HEK293 (cell line): ENCODE measurements around the gene C1orf74.

Source experiments
- CTCF ChIA-PET: fragments of 350-600 bp; formaldehyde crosslinking; extraction: SDS; loops from one replicate; lab custom pipeline; 2021; ENCODE audit warnings: antibody characterized with exemption; lab: Yijun Ruan, JAX
- POLR2A ChIA-PET: fragments of 300-600 bp; formaldehyde crosslinking; extraction: SDS; loops from one replicate; lab custom pipeline; 2020; ENCODE audit warnings: antibody characterized with exemption, inconsistent platforms; lab: Yijun Ruan, JAX
- H3K27ac ChIP-seq: fragments of 200-500 bp; sonication (Bioruptor generic); 2 replicates; pipeline ENCODE4 v1.5.1; 2014; ENCODE audit warnings: low read depth, low read length, control low read depth, inconsistent platforms; ENCODE audit errors: extremely low read depth
- H3K36me3 ChIP-seq, 2 experiments: fragments of 200-500 bp in 1 of 2; sonication (Bioruptor generic) in 1 of 2; 1 replicate in 1 of 2; 2 replicates in 1 of 2; pipeline ENCODE4 v1.5.1; 2014 to 2017; ENCODE audit warnings: inconsistent platforms in 2 of 2, low read length in 2 of 2; ENCODE audit not compliant: control insufficient read depth in 2 of 2, insufficient read depth in 1 of 2
- H3K4me1 ChIP-seq: fragments of 200-500 bp; sonication (Bioruptor generic); 2 replicates; pipeline ENCODE4 v1.5.1; 2014; ENCODE audit warnings: mild to moderate bottlenecking, low read length, inconsistent platforms; ENCODE audit not compliant: control insufficient read depth, insufficient read depth
- H3K4me3 ChIP-seq: 2 replicates; pipeline ENCODE4 v1.5.1; 2011; ENCODE audit warnings: low read depth, mild to moderate bottlenecking, control low read depth, low read length, moderate library complexity
- H3K9me3 ChIP-seq: fragments of 200-500 bp; sonication (Bioruptor generic); 2 replicates; pipeline ENCODE4 v1.5.1; 2014; ENCODE audit warnings: low read depth, low read length, inconsistent platforms; ENCODE audit not compliant: control insufficient read depth, insufficient read depth
- FEZF1 ChIP-seq: fragments of 450-650 bp; formaldehyde crosslinking; IDR thresholded peaks from 2 replicates; pipeline ENCODE4 v1.5.1; 2016; ENCODE audit warnings: missing biosample characterization, missing genetic modification characterization
- HOXD13 ChIP-seq: sonication (generic); formaldehyde crosslinking; IDR thresholded peaks from 2 replicates; pipeline ENCODE4 v1.8.0; 2022; ENCODE audit warnings: missing genetic modification reagents, borderline replicate concordance
- KLF17 ChIP-seq: fragments of 450-650 bp; formaldehyde crosslinking; IDR thresholded peaks from 2 replicates; pipeline ENCODE4 v1.5.1; 2016; ENCODE audit warnings: missing biosample characterization, missing genetic modification characterization
- TCF7L2 ChIP-seq: IDR thresholded peaks from 2 replicates; pipeline ENCODE4 v1.6.1; 2011; ENCODE audit warnings: low read depth, mild to moderate bottlenecking, inconsistent platforms, low read length, moderate library complexity, borderline replicate concordance
- WT1 ChIP-seq: fragments of 450-650 bp; formaldehyde crosslinking; IDR thresholded peaks from 2 replicates; pipeline ENCODE4 v1.5.1; 2016; ENCODE audit warnings: missing biosample characterization, missing genetic modification characterization
- ZFHX2 ChIP-seq: fragments of 450-650 bp; formaldehyde crosslinking; conservative IDR thresholded peaks from 2 replicates; pipeline ENCODE4 v1.5.1; 2016; ENCODE audit warnings: missing biosample characterization, missing genetic modification characterization
- ZFP37 ChIP-seq: fragments of 450-650 bp; formaldehyde crosslinking; IDR thresholded peaks from 2 replicates; pipeline ENCODE4 v1.5.1; 2016; ENCODE audit warnings: missing biosample characterization, missing genetic modification characterization
- ZNF10 ChIP-seq: fragments of 450-650 bp; formaldehyde crosslinking; IDR thresholded peaks from 2 replicates; pipeline ENCODE4 v1.5.1; 2017; ENCODE audit warnings: missing biosample characterization, missing genetic modification characterization
- ZNF140 ChIP-seq: fragments of 450-650 bp; formaldehyde crosslinking; IDR thresholded peaks from 2 replicates; pipeline ENCODE4 v1.5.1; 2016; ENCODE audit warnings: missing biosample characterization, missing genetic modification characterization
- ZNF157 ChIP-seq: fragments of 450-650 bp; formaldehyde crosslinking; IDR thresholded peaks from 2 replicates; pipeline ENCODE4 v1.5.1; 2016; ENCODE audit warnings: missing biosample characterization, missing genetic modification characterization
- ZNF18 ChIP-seq: fragments of 450-650 bp; formaldehyde crosslinking; IDR thresholded peaks from 2 replicates; pipeline ENCODE4 v1.5.1; 2016; ENCODE audit warnings: missing biosample characterization, missing genetic modification characterization
- ZNF292 ChIP-seq: fragments of 450-650 bp; formaldehyde crosslinking; IDR thresholded peaks from 2 replicates; pipeline ENCODE4 v1.5.1; 2016; ENCODE audit warnings: low read depth, missing biosample characterization, missing genetic modification characterization, borderline replicate concordance
- ZNF37A ChIP-seq: fragments of 450-650 bp; IDR thresholded peaks from 2 replicates; pipeline ENCODE4 v1.5.1; 2018; ENCODE audit warnings: missing biosample characterization, missing genetic modification characterization
- ZNF391 ChIP-seq: fragments of 450-650 bp; formaldehyde crosslinking; IDR thresholded peaks from 2 replicates; pipeline ENCODE4 v1.5.1; 2016; ENCODE audit warnings: low read depth, missing biosample characterization, missing genetic modification characterization, borderline replicate concordance
- ZNF394 ChIP-seq: fragments of 450-650 bp; formaldehyde crosslinking; IDR thresholded peaks from 2 replicates; pipeline ENCODE4 v1.5.1; 2016; ENCODE audit warnings: missing biosample characterization, missing genetic modification characterization, mild to moderate bottlenecking, moderate library complexity, borderline replicate concordance
- ZNF560 ChIP-seq: fragments of 450-650 bp; formaldehyde crosslinking; IDR thresholded peaks from 2 replicates; pipeline ENCODE4 v1.5.1; 2017; ENCODE audit warnings: missing biosample characterization, missing genetic modification characterization, borderline replicate concordance
- ZNF596 ChIP-seq: fragments of 450-650 bp; IDR thresholded peaks from 2 replicates; pipeline ENCODE4 v1.5.0; 2018; ENCODE audit warnings: missing biosample characterization, mild to moderate bottlenecking, missing genetic modification characterization, moderate library complexity
- ZNF639 ChIP-seq: fragments of 450-650 bp; formaldehyde crosslinking; IDR thresholded peaks from 2 replicates; pipeline ENCODE4 v1.5.1; 2016; ENCODE audit warnings: missing biosample characterization, missing genetic modification characterization
- ZNF645 ChIP-seq: fragments of 450-650 bp; formaldehyde crosslinking; IDR thresholded peaks from 2 replicates; pipeline ENCODE4; 2016; ENCODE audit warnings: missing biosample characterization, missing genetic modification characterization
- ZNF747 ChIP-seq: fragments of 450-650 bp; formaldehyde crosslinking; IDR thresholded peaks from 2 replicates; pipeline ENCODE4 v1.5.1; 2016; ENCODE audit warnings: missing biosample characterization, missing genetic modification characterization
- ZNF837 ChIP-seq: fragments of 450-650 bp; formaldehyde crosslinking; IDR thresholded peaks from 2 replicates; pipeline ENCODE4 v1.5.1; 2016; ENCODE audit warnings: missing biosample characterization, missing genetic modification characterization
- TF ChIP-seq, protein P1 (sequence below): fragments of 450-650 bp; formaldehyde crosslinking; conservative IDR thresholded peaks from 2 replicates; pipeline ENCODE4 v1.5.1; 2016; ENCODE audit warnings: low read depth, missing biosample characterization, missing genetic modification characterization
- TF ChIP-seq, protein P2 (sequence below): IDR thresholded peaks from 2 replicates; pipeline ENCODE4 v1.6.1; 2011; ENCODE audit warnings: mild to moderate bottlenecking, low read depth, low read length, borderline replicate concordance

C1orf74 gene

DNA sequence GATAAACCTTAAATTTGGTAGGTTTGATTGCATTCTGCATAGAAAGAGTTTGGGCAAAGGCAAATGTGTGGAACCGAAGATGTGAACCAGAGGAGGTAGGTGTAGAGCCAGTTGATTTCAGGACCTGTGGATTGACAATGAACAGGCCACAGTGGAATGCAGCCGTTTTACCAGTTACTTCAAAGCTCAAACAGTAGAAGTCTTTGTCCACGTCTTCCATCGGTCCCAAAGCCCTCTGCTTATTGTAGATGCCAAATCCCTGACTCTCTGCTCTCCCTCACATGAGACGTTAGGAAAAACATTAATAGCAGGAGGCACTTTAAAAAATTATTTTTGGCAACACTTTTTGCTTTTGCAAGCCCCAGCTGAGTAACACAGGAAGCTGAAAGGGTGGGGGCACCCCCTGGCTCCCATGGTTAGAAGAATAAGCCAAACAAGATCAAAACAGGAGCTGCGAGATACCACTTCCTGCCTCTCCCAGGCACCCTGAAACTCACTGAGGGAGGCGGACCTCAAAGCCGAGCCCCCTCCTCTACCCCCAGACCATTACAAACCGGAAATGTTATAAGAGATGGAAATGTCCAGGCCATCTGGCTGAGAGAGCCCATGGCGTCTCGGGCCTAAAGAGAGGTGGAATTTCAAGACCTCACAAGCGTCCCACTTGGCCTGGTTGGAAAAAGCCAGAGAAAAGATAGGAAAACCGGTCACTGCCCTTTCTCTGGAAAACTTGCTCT is 15.0 kb downstream of the C1orf74 start:
- H3K36me3 ChIP-seq, result no peaks in the 10 kb centered on the region
- CTCF ChIA-PET, result interaction anchor here (0.6 kb wide), 1 partner anchor 79 kb away, joined by 3 read pairs; no protein-coding TSS in a partner anchor
- H3K4me1 ChIP-seq, result no peaks in the 10 kb centered on the region
- H3K4me3 ChIP-seq, result no peak overlapping the region
- POLR2A ChIA-PET, result no interaction called here
- no peaks in the 10 kb centered on the region for H3K9me3 ChIP-seq
- no peak overlapping the region for H3K27ac ChIP-seq
- TF ChIP-seq FEZF1 (tag by site-specific recombination) (no peak), ZNF10 (tag by site-specific recombination) (no peak), ZNF140 (no peak), TCF7L2 (no peak), KLF17 (tag by site-specific recombination) (no peak), ZNF596 (no peak), ZNF560 (tag by site-specific recombination) (no peak), HOXD13 (CRISPR knock-in tag) (no peak), ZFHX2 (no peak), ZNF292 (tag by site-specific recombination) (no peak), ZNF394 (tag by site-specific recombination) (no peak), WT1 (tag by site-specific recombination) (no peak), ZNF18 (tag by site-specific recombination) (no peak), ZNF157 (tag by site-specific recombination) (no peak), ZFP37 (tag by site-specific recombination) (no peak), ZNF37A (no peak)

DNA sequence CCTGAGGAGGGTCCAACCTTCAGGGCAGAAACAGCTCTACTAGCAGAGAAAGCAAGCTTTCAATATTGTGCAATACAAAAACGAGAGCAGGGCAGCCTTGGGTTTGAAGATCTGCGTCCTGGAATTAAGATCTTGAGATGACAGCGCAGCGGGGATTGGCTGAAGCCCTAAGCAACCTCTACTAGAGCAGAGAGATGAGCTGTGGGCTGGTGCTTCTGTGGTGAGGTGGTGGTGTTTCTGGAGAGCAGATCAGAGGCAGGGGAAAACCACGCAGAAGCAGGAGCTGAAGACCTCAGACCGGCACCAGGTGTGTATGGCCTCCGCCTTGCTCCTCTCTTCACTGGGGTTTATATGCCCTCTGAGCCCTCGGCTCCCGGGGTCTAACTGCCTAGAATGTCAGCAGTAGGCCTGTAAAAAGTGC is 16.0 kb downstream of the C1orf74 start:
- CTCF ChIA-PET, result interaction anchor here (1.1 kb wide), 1 partner anchor 20 kb away, joined by 4 read pairs; no protein-coding TSS in a partner anchor
- Histone ChIP-seq H3K4me3 (no peak overlapping the region), H3K36me3 (no peaks in the 10 kb centered on the region), H3K27ac (no peak overlapping the region), H3K4me1 (no peaks in the 10 kb centered on the region), H3K9me3 (no peaks in the 10 kb centered on the region)
- POLR2A ChIA-PET, result interaction anchor here (1.0 kb wide), 1 partner anchor 16 kb away, joined by 6 read pairs; the partner anchor contains the start of gene C1orf74
- TF ChIP-seq, protein P1, sequence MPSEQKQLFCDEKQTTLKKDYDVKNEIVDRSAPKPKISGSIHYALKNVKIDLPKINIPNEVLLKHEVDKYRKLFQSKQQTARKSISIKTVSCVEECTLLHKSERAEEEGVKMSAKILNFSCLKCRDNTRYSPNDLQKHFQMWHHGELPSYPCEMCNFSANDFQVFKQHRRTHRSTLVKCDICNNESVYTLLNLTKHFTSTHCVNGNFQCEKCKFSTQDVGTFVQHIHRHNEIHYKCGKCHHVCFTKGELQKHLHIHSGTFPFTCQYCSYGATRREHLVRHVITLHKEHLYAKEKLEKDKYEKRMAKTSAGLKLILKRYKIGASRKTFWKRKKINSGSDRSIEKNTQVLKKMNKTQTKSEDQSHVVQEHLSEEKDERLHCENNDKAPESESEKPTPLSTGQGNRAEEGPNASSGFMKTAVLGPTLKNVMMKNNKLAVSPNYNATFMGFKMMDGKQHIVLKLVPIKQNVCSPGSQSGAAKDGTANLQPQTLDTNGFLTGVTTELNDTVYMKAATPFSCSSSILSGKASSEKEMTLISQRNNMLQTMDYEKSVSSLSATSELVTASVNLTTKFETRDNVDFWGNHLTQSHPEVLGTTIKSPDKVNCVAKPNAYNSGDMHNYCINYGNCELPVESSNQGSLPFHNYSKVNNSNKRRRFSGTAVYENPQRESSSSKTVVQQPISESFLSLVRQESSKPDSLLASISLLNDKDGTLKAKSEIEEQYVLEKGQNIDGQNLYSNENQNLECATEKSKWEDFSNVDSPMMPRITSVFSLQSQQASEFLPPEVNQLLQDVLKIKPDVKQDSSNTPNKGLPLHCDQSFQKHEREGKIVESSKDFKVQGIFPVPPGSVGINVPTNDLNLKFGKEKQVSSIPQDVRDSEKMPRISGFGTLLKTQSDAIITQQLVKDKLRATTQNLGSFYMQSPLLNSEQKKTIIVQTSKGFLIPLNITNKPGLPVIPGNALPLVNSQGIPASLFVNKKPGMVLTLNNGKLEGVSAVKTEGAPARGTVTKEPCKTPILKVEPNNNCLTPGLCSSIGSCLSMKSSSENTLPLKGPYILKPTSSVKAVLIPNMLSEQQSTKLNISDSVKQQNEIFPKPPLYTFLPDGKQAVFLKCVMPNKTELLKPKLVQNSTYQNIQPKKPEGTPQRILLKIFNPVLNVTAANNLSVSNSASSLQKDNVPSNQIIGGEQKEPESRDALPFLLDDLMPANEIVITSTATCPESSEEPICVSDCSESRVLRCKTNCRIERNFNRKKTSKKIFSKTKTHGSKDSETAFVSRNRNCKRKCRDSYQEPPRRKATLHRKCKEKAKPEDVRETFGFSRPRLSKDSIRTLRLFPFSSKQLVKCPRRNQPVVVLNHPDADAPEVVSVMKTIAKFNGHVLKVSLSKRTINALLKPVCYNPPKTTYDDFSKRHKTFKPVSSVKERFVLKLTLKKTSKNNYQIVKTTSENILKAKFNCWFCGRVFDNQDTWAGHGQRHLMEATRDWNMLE (tag by site-specific recombination), result no peak
- no peak for TF ChIP-seq ZNF837 (tag by site-specific recombination)
- TF ChIP-seq ZNF747 (tag by site-specific recombination), result no peak
- no peak for TF ChIP-seq ZNF645 (tag by site-specific recombination)
- TF ChIP-seq, protein P2, sequence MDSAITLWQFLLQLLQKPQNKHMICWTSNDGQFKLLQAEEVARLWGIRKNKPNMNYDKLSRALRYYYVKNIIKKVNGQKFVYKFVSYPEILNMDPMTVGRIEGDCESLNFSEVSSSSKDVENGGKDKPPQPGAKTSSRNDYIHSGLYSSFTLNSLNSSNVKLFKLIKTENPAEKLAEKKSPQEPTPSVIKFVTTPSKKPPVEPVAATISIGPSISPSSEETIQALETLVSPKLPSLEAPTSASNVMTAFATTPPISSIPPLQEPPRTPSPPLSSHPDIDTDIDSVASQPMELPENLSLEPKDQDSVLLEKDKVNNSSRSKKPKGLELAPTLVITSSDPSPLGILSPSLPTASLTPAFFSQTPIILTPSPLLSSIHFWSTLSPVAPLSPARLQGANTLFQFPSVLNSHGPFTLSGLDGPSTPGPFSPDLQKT, result no peak
- no peak for TF ChIP-seq ZNF639 (tag by site-specific recombination)
- TF ChIP-seq ZNF391 (tag by site-specific recombination), result no peak
